HepG2 (cell line): ENCODE data around the gene CDK6. TPM values are rescaled to one million over a fixed set of nuclear protein-coding genes. Genes with fewer than 3 reads are reported as not detected.

ENCODE experiments used
- BRD4 ChIP-seq: sonication (generic); formaldehyde crosslinking; IDR thresholded peaks from 2 replicates; pipeline ENCODE4 v1.4.0; 2020; ENCODE audit warnings: missing genetic modification reagents
- CENPT ChIP-seq: sonication (generic); formaldehyde crosslinking; IDR thresholded peaks from 2 replicates; pipeline ENCODE4 v1.8.0; 2022; ENCODE audit warnings: low read depth, mild to moderate bottlenecking, moderate library complexity, missing genetic modification reagents
- GATAD2A ChIP-seq: IDR thresholded peaks from 2 replicates; pipeline ENCODE4 v1.6.1; 2016
- NFE2 ChIP-seq: sonication (generic); formaldehyde crosslinking; IDR thresholded peaks from 2 replicates; pipeline ENCODE4 v1.4.0; 2020; ENCODE audit warnings: missing genetic modification reagents
- SMC3 ChIP-seq: IDR thresholded peaks from 2 replicates; pipeline ENCODE4 v1.6.1; 2011; ENCODE audit warnings: low read length, improper control_type of control experiment
- SMYD3 ChIP-seq: sonication (generic); formaldehyde crosslinking; IDR thresholded peaks from 2 replicates; pipeline ENCODE4 v1.8.1; 2023; ENCODE audit warnings: mild to moderate bottlenecking, missing genetic modification reagents
- ZNF782 ChIP-seq: sonication (generic); formaldehyde crosslinking; IDR thresholded peaks from 2 replicates; pipeline ENCODE4 v1.4.0; 2020; ENCODE audit warnings: missing genetic modification reagents, mild to moderate bottlenecking, borderline replicate concordance
- polyA plus RNA-seq, 8 experiments: library from polyadenylated mRNA; depleted of rRNA in 3 of 8; stranded (reverse) in 7 of 8; unstranded in 1 of 8; fragments of >200 nt; fragmentation: Illumina TruSeq in 4 of 8; extraction: Trizol in 4 of 8; gene quantifications; 2 replicates each; pipeline versions ENCODE4 v1.2.1 to v1.2.3, GENCODE V29; 2011 to 2016; ENCODE audit warnings: low read depth in 4 of 8, missing spikeins in 1 of 8, mixed read lengths in 1 of 8; ENCODE audit not compliant: insufficient read depth in 1 of 8
- total RNA-seq, 5 experiments: library from RNA; depleted of rRNA; stranded (reverse); fragments of >200 nt; fragmentation: Illumina TruSeq; extraction: Trizol; gene quantifications; 2 replicates each; pipeline ENCODE4 v1.2.3, GENCODE V29; 2016; ENCODE audit warnings: low read depth in 1 of 5
- TF ChIP-seq, protein P1 (sequence below): sonication (generic); formaldehyde crosslinking; IDR thresholded peaks from 2 replicates; pipeline ENCODE4 v1.5.0; 2020; ENCODE audit warnings: mild to moderate bottlenecking, missing genetic modification reagents, moderate library complexity
- TF ChIP-seq, protein P2 (sequence below): IDR thresholded peaks from 2 replicates; pipeline ENCODE4 v1.6.1; 2016; ENCODE audit warnings: missing genetic modification reagents, missing compliant biosample characterization
- TF ChIP-seq, protein P3 (sequence below), 2 experiments: sonication (generic) in 1 of 2; formaldehyde crosslinking in 1 of 2; IDR thresholded peaks; 2 replicates each; pipeline versions ENCODE4 v1.4.0 to v1.6.1; 2018 to 2020; ENCODE audit warnings: missing genetic modification reagents in 2 of 2, borderline replicate concordance in 1 of 2, low read depth in 1 of 2, mild to moderate bottlenecking in 1 of 2, missing biosample characterization in 1 of 2
- TF ChIP-seq, protein P4 (sequence below): sonication (generic); formaldehyde crosslinking; IDR thresholded peaks from 2 replicates; pipeline ENCODE4 v1.4.0; 2020; ENCODE audit warnings: missing genetic modification reagents

CDK6 gene
- total and polyA plus RNA-seq, 2 of the 13 experiments (the other 11 are each of a cell fraction or from before 2014, with no cell fraction given) = 34.6 to 90.8 TPM

DNA sequence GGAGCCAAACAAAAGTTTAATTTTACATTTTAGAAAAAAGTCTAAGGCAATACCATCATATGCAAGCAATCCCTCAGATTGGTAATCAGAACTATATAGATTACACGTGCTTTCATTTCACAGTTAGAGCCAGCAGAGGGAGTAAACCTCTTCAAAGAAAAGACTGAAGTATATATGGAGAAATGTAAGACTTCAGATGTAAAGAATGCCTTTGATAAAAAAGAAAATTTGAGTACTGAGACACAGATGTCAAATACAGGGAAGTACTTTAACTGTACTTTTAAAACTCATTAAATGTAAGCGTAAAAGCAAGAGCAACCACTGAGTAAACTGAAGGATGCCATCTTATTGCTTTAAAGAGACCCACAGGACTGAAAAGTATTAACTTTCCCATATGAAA lies 144.8 kb downstream of the CDK6 start (continued):
- TF ChIP-seq, protein P1, sequence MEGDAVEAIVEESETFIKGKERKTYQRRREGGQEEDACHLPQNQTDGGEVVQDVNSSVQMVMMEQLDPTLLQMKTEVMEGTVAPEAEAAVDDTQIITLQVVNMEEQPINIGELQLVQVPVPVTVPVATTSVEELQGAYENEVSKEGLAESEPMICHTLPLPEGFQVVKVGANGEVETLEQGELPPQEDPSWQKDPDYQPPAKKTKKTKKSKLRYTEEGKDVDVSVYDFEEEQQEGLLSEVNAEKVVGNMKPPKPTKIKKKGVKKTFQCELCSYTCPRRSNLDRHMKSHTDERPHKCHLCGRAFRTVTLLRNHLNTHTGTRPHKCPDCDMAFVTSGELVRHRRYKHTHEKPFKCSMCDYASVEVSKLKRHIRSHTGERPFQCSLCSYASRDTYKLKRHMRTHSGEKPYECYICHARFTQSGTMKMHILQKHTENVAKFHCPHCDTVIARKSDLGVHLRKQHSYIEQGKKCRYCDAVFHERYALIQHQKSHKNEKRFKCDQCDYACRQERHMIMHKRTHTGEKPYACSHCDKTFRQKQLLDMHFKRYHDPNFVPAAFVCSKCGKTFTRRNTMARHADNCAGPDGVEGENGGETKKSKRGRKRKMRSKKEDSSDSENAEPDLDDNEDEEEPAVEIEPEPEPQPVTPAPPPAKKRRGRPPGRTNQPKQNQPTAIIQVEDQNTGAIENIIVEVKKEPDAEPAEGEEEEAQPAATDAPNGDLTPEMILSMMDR (CRISPR knock-in tag) = peak; percentile 50; the same call in 1 of the 2 replicates
- 0 out of 2 replicates have a peak, but pooled peaks have one; percentile 13 for TF ChIP-seq SMYD3 (CRISPR knock-in tag)
- TF ChIP-seq ZNF782 (CRISPR knock-in tag) = no peak
- TF ChIP-seq, protein P2, sequence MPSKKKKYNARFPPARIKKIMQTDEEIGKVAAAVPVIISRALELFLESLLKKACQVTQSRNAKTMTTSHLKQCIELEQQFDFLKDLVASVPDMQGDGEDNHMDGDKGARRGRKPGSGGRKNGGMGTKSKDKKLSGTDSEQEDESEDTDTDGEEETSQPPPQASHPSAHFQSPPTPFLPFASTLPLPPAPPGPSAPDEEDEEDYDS (CRISPR knock-in tag) = no peak
- no peak for TF ChIP-seq BRD4 (CRISPR knock-in tag)
- no peak for TF ChIP-seq CENPT (CRISPR knock-in tag)
- TF ChIP-seq, protein P3, sequence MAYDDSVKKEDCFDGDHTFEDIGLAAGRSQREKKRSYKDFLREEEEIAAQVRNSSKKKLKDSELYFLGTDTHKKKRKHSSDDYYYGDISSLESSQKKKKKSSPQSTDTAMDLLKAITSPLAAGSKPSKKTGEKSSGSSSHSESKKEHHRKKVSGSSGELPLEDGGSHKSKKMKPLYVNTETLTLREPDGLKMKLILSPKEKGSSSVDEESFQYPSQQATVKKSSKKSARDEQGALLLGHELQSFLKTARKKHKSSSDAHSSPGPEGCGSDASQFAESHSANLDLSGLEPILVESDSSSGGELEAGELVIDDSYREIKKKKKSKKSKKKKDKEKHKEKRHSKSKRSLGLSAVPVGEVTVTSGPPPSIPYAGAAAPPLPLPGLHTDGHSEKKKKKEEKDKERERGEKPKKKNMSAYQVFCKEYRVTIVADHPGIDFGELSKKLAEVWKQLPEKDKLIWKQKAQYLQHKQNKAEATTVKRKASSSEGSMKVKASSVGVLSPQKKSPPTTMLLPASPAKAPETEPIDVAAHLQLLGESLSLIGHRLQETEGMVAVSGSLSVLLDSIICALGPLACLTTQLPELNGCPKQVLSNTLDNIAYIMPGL (CRISPR knock-in tag; IDR thresholded peaks at IDR 0.05; ENCODE audit: borderline replicate concordance in 1 of 2, low read depth in 1 of 2) = 0 out of 4 replicates have a peak, but pooled peaks of 1 of the 2 experiments have one; percentile 23
- TF ChIP-seq NFE2 (CRISPR knock-in tag) = no peak
- TF ChIP-seq SMC3 = peak; percentile 64
- TF ChIP-seq, protein P4, sequence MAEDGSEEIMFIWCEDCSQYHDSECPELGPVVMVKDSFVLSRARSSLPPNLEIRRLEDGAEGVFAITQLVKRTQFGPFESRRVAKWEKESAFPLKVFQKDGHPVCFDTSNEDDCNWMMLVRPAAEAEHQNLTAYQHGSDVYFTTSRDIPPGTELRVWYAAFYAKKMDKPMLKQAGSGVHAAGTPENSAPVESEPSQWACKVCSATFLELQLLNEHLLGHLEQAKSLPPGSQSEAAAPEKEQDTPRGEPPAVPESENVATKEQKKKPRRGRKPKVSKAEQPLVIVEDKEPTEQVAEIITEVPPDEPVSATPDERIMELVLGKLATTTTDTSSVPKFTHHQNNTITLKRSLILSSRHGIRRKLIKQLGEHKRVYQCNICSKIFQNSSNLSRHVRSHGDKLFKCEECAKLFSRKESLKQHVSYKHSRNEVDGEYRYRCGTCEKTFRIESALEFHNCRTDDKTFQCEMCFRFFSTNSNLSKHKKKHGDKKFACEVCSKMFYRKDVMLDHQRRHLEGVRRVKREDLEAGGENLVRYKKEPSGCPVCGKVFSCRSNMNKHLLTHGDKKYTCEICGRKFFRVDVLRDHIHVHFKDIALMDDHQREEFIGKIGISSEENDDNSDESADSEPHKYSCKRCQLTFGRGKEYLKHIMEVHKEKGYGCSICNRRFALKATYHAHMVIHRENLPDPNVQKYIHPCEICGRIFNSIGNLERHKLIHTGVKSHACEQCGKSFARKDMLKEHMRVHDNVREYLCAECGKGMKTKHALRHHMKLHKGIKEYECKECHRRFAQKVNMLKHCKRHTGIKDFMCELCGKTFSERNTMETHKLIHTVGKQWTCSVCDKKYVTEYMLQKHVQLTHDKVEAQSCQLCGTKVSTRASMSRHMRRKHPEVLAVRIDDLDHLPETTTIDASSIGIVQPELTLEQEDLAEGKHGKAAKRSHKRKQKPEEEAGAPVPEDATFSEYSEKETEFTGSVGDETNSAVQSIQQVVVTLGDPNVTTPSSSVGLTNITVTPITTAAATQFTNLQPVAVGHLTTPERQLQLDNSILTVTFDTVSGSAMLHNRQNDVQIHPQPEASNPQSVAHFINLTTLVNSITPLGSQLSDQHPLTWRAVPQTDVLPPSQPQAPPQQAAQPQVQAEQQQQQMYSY (CRISPR knock-in tag) = no peak
- 0 out of 2 replicates have a peak, but pooled peaks have one; percentile 16 for TF ChIP-seq GATAD2A (CRISPR knock-in tag)
